Suprapubic skin (tissue), 4 donors: ENCODE data around the gene REXO1. TPM values are rescaled to one million over a fixed set of nuclear protein-coding genes. Genes with fewer than 3 reads are reported as not detected.

ENCODE experiments used
- DNase-seq, 2 donors: peaks; one replicate each; pipeline ENCODE4 v3.0.0-alpha.2; 2019; ENCODE audit warnings: low spot score in 2 of 2
- H3K27ac ChIP-seq: fragments of 200-600 bp; sonication (generic); one replicate; pipeline ENCODE4 v1.5.1; 2019
- H3K27me3 ChIP-seq: fragments of 200-600 bp; sonication (generic); one replicate; pipeline ENCODE4 v1.5.1; 2019
- H3K36me3 ChIP-seq: fragments of 200-600 bp; sonication (generic); one replicate; pipeline ENCODE4 v1.5.1; 2019
- H3K4me1 ChIP-seq: fragments of 200-600 bp; sonication (generic); one replicate; pipeline ENCODE4 v1.5.1; 2019
- H3K4me3 ChIP-seq: fragments of 200-600 bp; sonication (generic); one replicate; pipeline ENCODE4 v1.5.1; 2019; ENCODE audit warnings: mild to moderate bottlenecking
- H3K9me3 ChIP-seq: fragments of 200-600 bp; sonication (generic); one replicate; pipeline ENCODE4 v1.5.1; 2019
- EP300 ChIP-seq: sonication (generic); formaldehyde crosslinking; IDR thresholded peaks from one replicate; pipeline ENCODE4 v1.6.1; 2017; ENCODE audit warnings: antibody characterized with exemption
- POLR2A ChIP-seq, 2 donors: fragments of 450-650 bp; IDR thresholded peaks; one replicate each; pipeline ENCODE4 v1.6.1; 2017; ENCODE audit warnings: antibody characterized with exemption in 2 of 2, mild to moderate bottlenecking in 2 of 2, moderate library complexity in 2 of 2
- POLR2AphosphoS5 ChIP-seq, 3 donors: sonication (generic); formaldehyde crosslinking; IDR thresholded peaks; one replicate each; pipeline ENCODE4 v1.6.1; 2017; ENCODE audit warnings: antibody characterized with exemption in 3 of 3
- WGBS: methylation state at CpG from one replicate; pipeline ENCODE4 v1.1.5; 2018; 5-methylcytosine and 5-hydroxymethylcytosine counted together
- total RNA-seq, 4 donors: library from RNA; depleted of rRNA; stranded (reverse); fragments of >200 nt; gene quantifications; one replicate each; pipeline ENCODE4 v1.1.0, GENCODE V29; 2016
- TF ChIP-seq, protein P1 (sequence below), 2 donors: fragments of 200-600 bp in 1 of 2; fragments of 450-650 bp in 1 of 2; sonication (generic) in 1 of 2; IDR thresholded peaks; one replicate each; pipeline ENCODE4 v1.5.1; 2016 to 2019; ENCODE audit warnings: antibody characterized with exemption in 2 of 2, mild to moderate bottlenecking in 1 of 2, moderate library complexity in 1 of 2

Gene REXO1
- total RNA-seq, 4 donors from 2014 or later, result 31.8 to 63.1 (median 38.3) TPM

DNA sequence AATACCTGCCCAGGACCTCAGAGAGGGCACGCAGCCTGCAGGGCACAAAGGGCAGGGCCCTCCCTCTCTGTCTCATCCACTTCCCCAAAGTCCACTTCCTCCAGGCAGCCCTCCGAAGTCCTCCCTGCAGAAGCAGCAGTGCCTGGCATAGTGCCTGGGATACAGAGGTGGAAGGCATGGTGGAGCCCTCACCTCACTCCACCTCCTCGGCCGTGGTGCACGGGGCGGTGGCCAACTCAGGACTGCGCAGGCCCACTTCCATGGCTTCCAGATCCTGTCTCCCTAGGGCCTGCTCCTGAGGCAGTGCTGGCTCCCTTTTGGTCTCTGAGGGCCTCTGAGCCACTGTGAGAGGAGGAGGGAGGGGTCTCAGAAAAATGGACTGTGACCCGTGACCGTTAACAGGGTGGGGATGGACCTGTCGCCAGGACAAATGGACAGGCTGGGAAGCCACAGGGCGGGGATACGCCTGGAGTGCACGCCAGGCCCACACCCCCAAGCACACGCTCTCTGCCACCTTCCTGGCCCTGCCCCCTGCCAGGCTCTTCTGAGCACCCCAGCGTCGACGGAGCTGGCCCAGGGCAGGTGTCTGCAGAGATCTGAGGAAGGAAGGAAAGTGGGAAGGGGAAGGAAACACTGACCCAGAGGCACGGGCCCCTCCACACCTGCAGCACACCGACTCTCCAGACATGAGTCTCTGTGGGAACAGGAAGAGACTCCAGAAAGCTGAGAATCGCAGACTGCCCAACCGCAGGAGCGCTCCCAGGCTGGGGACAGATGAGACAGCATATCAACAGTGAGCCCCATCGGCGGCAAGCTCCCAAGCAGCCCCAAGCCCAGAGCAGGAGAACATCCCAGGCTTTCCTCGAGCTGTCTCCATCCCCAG lies 8.4 kb downstream of the REXO1 start:
- no peaks in the 10 kb centered on the region for H3K27me3 ChIP-seq
- TF ChIP-seq, protein P1, sequence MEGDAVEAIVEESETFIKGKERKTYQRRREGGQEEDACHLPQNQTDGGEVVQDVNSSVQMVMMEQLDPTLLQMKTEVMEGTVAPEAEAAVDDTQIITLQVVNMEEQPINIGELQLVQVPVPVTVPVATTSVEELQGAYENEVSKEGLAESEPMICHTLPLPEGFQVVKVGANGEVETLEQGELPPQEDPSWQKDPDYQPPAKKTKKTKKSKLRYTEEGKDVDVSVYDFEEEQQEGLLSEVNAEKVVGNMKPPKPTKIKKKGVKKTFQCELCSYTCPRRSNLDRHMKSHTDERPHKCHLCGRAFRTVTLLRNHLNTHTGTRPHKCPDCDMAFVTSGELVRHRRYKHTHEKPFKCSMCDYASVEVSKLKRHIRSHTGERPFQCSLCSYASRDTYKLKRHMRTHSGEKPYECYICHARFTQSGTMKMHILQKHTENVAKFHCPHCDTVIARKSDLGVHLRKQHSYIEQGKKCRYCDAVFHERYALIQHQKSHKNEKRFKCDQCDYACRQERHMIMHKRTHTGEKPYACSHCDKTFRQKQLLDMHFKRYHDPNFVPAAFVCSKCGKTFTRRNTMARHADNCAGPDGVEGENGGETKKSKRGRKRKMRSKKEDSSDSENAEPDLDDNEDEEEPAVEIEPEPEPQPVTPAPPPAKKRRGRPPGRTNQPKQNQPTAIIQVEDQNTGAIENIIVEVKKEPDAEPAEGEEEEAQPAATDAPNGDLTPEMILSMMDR (IDR thresholded peaks at IDR 0.05), result no peak
- TF ChIP-seq POLR2A (IDR thresholded peaks at IDR 0.05), result no peak
- no peak for TF ChIP-seq EP300
- TF ChIP-seq POLR2AphosphoS5 (IDR thresholded peaks at IDR 0.05), result no peak
- no peak for DNase-seq
- WGBS, result 62% methylated on average over 20 of the region's 25 CpGs
- H3K4me1 ChIP-seq, result peaks cover 79% of the 10 kb centered on the region
- H3K9me3 ChIP-seq, result no peaks in the 10 kb centered on the region
- H3K4me3 ChIP-seq, result no peak overlapping the region
- H3K36me3 ChIP-seq, result no peaks in the 10 kb centered on the region
- H3K27ac ChIP-seq, result no peak overlapping the region

DNA sequence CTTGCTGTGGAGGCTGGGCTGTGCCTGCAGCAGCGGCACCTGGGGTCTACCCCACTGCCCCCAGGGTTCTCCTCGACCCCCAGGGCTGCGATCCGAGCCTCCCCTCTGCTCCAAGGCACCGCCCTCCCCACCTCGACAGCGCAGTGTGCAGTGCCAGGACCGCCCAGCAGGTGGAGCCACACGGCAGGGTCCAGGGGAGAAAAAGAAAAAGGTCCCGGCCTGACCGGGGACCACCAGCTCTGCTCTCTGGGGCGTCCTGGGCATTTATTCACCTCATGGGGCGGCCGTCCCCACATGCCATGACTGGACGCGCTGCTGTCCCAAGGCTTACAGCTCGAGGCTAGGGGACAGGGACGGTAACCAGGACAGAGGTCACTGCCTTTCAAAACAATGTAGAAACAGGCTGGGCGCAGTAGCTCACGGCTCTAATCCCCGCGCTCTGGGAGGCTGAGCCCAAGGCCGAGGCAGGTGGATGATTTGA lies 10.6 kb downstream of the REXO1 start:
- Histone ChIP-seq H3K4me3 (no peak overlapping the region), H3K36me3 (no peaks in the 10 kb centered on the region), H3K9me3 (no peaks in the 10 kb centered on the region), H3K27ac (no peak overlapping the region), H3K27me3 (no peaks in the 10 kb centered on the region), H3K4me1 (peaks cover 61% of the 10 kb centered on the region)
- 32% methylated on average over 6 of the region's 23 CpGs for WGBS
- TF ChIP-seq POLR2AphosphoS5 (IDR thresholded peaks at IDR 0.05) (no peak), EP300 (no peak), POLR2A (IDR thresholded peaks at IDR 0.05) (no peak)
- TF ChIP-seq, protein P1 (IDR thresholded peaks at IDR 0.05), result peak; percentile 66 to 97
- DNase-seq, result no peak

DNA sequence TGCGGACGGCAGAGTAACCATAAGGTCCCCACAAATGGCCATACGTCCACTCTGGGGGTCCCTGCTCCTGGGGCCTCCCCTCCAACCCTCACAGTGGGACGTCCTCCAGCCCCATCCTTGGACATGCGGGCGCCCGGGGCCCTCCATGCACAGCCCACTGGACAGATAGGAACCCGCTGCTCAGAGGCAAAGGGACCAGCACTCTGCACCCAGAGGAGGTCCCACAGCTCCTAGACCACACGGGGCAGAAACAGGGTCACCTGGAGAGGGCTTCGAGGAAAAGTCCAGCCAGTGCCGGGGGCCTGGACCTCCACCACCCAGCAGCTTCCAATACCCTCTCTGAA lies 11.1 kb downstream of the REXO1 start:
- WGBS, result 80% methylated on average over 11 of the region's 11 CpGs
- no peak for TF ChIP-seq EP300
- TF ChIP-seq, protein P1 (IDR thresholded peaks at IDR 0.05), result no peak
- no peak for TF ChIP-seq POLR2A (IDR thresholded peaks at IDR 0.05)
- TF ChIP-seq POLR2AphosphoS5 (IDR thresholded peaks at IDR 0.05), result no peak
- peaks cover 2% of the 10 kb centered on the region for H3K36me3 ChIP-seq
- H3K27ac ChIP-seq, result no peak overlapping the region
- DNase-seq, result no peak
- H3K4me1 ChIP-seq, result peaks cover 57% of the 10 kb centered on the region
- no peaks in the 10 kb centered on the region for H3K9me3 ChIP-seq
- no peaks in the 10 kb centered on the region for H3K27me3 ChIP-seq
- H3K4me3 ChIP-seq, result no peak overlapping the region

DNA sequence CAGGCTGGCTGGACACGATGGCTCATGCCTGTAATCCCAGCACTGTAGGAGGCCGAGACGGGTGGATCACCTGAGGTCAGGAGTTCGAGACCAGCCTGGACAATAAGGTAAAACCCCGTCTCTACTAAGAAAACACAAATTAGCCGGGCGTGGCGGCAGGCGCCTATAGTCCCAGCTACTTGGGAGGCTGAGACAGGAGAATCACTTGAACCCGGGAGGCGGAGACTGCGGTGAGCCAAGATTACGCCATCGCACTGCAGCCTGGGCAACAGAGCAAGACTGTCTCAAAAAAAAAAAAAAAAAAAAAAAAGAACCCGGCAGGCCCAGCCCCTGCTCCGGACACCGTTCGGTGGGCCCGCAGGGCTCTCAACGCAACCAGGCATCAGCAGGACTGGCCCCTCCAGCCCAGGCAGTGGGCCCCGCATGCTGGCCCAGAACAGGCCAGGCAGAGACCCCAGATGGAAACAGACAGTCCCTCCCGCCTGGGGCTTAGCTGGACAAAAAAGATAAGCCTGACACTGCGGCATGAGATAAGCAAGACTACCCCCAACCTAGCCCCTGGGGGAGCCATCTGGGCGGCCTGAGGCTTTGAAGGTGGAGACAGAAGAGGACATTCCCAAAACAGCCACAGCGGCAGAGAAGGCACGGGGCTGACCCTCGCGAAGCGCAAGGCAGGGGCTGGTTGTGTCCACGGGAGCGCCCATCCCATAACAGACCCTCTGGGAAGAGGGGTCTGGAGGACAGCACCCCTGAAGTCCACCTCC lies 11.6 kb downstream of the REXO1 start:
- Histone ChIP-seq H3K27ac (no peak overlapping the region), H3K4me3 (no peak overlapping the region), H3K9me3 (no peaks in the 10 kb centered on the region), H3K36me3 (peaks cover 3% of the 10 kb centered on the region), H3K27me3 (no peaks in the 10 kb centered on the region), H3K4me1 (peaks cover 51% of the 10 kb centered on the region)
- WGBS, result 89% methylated on average over 16 of the region's 31 CpGs
- no peak for TF ChIP-seq POLR2AphosphoS5 (IDR thresholded peaks at IDR 0.05)
- TF ChIP-seq EP300, result no peak
- TF ChIP-seq, protein P1 (IDR thresholded peaks at IDR 0.05), result no peak
- TF ChIP-seq POLR2A (IDR thresholded peaks at IDR 0.05), result no peak
- DNase-seq, result no peak

DNA sequence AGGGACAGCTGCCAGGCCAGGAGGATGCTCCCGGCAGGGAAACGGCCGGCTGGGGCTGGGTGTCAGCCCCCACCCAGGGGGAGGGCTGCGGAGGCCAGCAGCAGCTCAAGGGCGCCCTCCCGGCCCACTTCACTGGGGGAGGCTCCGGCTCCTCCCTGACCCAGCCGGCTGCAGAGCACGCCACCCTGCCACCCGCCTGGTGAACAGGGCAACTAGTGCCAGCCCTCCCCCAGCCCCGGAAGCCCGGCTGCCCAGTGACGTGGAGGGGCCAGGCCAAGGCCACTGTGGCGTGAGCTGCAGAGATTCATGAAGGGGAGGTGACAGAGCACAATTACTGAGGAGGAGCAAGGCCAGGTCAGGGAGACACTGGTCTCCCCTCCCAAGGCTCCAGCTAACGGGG lies 14.7 kb downstream of the REXO1 start:
- Histone ChIP-seq H3K4me1 (peaks cover 23% of the 10 kb centered on the region), H3K9me3 (no peaks in the 10 kb centered on the region)
- 75% methylated on average over 3 of the region's 15 CpGs for WGBS

More for the DNA sequence above, 14.7 kb downstream of the REXO1 start:
- Histone ChIP-seq H3K4me3 (no peak overlapping the region), H3K36me3 (peaks cover 22% of the 10 kb centered on the region), H3K27ac (no peak overlapping the region), H3K27me3 (no peaks in the 10 kb centered on the region)
- no peak for DNase-seq
- no peak for TF ChIP-seq POLR2AphosphoS5 (IDR thresholded peaks at IDR 0.05)
- TF ChIP-seq EP300, result no peak
- no peak for TF ChIP-seq POLR2A (IDR thresholded peaks at IDR 0.05)
- TF ChIP-seq, protein P1 (IDR thresholded peaks at IDR 0.05), result no peak
